ENCODE results near the gene TNC. TPM values are rescaled to one million over a fixed set of nuclear protein-coding genes. Genes with fewer than 3 reads are reported as not detected.

The TNC gene
- total and polyA plus RNA-seq, 2 donors (not counting 3 experiments of a cell fraction or from before 2014, with no cell fraction given), result 0.29 TPM; not detected in 1

DNA sequence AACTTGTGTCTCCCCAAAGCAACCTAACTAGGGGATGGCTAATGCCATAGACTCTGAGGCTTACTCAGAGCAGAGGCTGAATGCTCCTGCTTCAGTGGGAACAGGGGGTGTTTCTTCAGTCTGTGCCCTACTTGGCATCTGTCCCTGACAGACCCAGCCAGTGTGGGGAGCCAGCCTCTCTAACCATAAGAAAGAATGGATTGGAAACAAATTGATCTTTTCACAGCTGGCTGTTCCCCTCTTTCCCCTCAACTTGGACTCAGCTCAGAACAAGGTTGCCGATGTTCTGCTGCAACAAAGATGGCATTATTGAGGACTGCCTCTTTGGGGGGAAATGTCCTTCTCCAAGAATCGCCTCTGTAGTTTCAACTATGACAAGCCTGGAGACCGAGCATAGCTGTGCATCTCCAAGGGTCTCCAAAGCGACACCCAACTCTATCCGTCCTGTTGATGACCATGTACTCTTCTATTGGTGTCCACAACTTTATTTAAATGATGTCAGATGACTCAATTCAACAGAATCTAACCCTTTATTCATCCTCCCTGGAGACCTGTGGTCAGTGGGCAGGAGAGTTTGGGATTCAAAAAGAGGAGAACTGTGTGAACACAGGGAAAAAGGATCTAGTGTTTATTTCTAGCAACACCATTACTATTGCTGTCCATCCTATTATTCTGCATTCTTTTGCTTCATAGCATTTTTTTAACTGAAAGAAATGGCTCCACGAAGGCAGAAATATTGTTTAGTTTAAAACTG lies 24.7 kb upstream of the TNC start:
- intact Hi-C loops (cut with micrococcal nuclease), result no loop called here
- H3K9me1 ChIP-seq (replicated peaks; ENCODE audit: control insufficient read depth, extremely low read depth, insufficient read depth, low read length), result no peaks in the 10 kb centered on the region
- H3K4me3 ChIP-seq (replicated peaks in 1 of 3; ENCODE audit: insufficient read depth in 1 of 3, low read depth in 1 of 3, low read length in 3 of 3), result no peak overlapping the region
- no peaks in the 10 kb centered on the region for H3K27me3 ChIP-seq (ENCODE audit: control insufficient read depth in 2 of 2, insufficient read depth in 2 of 2, low read length in 2 of 2)
- H3K4me1 ChIP-seq (ENCODE audit: control insufficient read depth, extremely low read depth, insufficient read depth, low read length), result no peaks in the 10 kb centered on the region
- no peak overlapping the region for H3K9ac ChIP-seq (replicated peaks; ENCODE audit: extremely low read depth, insufficient read depth, low read length)
- no peaks in the 10 kb centered on the region for H3K36me3 ChIP-seq (ENCODE audit: control insufficient read depth in 2 of 2, extremely low read depth in 1 of 2, insufficient read depth in 2 of 2, low read length in 2 of 2)
- dilution Hi-C loops (cut with MboI; ENCODE audit: extremely low pct_ligation_motif_present, low sequenced_read_pairs), result no loop called here
- DNase-seq (ENCODE audit: low read depth, low spot score) (no peak), FAIRE-seq (no peak)
- no peaks in the 10 kb centered on the region for H4K20me1 ChIP-seq (replicated peaks; ENCODE audit: control insufficient read depth, extremely low read depth, insufficient read depth, low read length)
- H3K27ac ChIP-seq (ENCODE audit: insufficient read depth, low read depth, low read length), result no peak overlapping the region
- ChIA-PET POLR2A (no interaction called here), CTCF (no interaction called here)
- BruUV-seq (replicated peaks), result no TSS peak
- H2AFZ ChIP-seq (ENCODE audit: low read depth, low read length), result no peak overlapping the region
- no peaks in the 10 kb centered on the region for H3K9me3 ChIP-seq (replicated peaks; ENCODE audit: control insufficient read depth, insufficient read depth, low read length)
- TF ChIP-seq POLR2AphosphoS5 (IDR thresholded peaks at IDR 0.05; ENCODE audit: insufficient read depth, low read depth, low read length) (no peak), MYC (IDR thresholded peaks at IDR 0.05; ENCODE audit: low read depth, low read length) (no peak), POLR2A (IDR thresholded peaks at IDR 0.05; ENCODE audit: low read depth, low read length) (no peak), FOS (IDR thresholded peaks at IDR 0.05; ENCODE audit: borderline replicate concordance, insufficient read depth, low read length) (no peak)
- TF ChIP-seq, protein P1, sequence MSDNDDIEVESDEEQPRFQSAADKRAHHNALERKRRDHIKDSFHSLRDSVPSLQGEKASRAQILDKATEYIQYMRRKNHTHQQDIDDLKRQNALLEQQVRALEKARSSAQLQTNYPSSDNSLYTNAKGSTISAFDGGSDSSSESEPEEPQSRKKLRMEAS (IDR thresholded peaks at IDR 0.05; ENCODE audit: insufficient read depth, insufficient read length), result no peak
- H3K79me2 ChIP-seq (ENCODE audit: control insufficient read depth, insufficient read depth, low read length), result no peaks in the 10 kb centered on the region
- no peak overlapping the region for H3K4me2 ChIP-seq (ENCODE audit: insufficient read depth, low read length)

DNA sequence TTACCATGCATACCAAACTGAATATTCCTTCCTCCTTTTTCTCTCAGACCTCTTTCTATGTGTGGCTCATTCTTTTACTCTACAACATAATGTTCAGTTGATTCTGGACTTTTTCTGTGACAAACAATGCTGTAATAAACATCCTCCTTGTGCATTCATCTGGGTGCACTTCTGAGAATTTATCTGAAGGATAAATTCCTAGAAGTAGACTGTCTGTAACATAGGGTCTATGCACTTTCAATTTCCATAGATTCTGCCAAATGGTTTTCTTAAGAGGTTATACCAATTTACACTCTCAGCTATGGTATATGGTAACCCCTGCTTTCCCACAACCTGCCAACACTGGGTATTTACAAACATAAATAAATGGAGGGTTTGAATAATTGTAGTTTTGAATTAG lies 24.1 kb upstream of the TNC start:
- POLR2A ChIA-PET, result no interaction called here
- BruUV-seq (replicated peaks), result no TSS peak
- CTCF ChIA-PET, result no interaction called here

More for the DNA sequence above, 24.1 kb upstream of the TNC start:
- Histone ChIP-seq H3K9ac (replicated peaks; ENCODE audit: extremely low read depth, insufficient read depth, low read length) (no peak overlapping the region), H2AFZ (ENCODE audit: low read depth, low read length) (no peak overlapping the region), H3K27me3 (ENCODE audit: control insufficient read depth in 2 of 2, insufficient read depth in 2 of 2, low read length in 2 of 2) (no peaks in the 10 kb centered on the region), H3K36me3 (ENCODE audit: control insufficient read depth in 2 of 2, extremely low read depth in 1 of 2, insufficient read depth in 2 of 2, low read length in 2 of 2) (no peaks in the 10 kb centered on the region), H3K4me1 (ENCODE audit: control insufficient read depth, extremely low read depth, insufficient read depth, low read length) (no peaks in the 10 kb centered on the region), H3K9me1 (replicated peaks; ENCODE audit: control insufficient read depth, extremely low read depth, insufficient read depth, low read length) (no peaks in the 10 kb centered on the region), H3K27ac (ENCODE audit: insufficient read depth, low read depth, low read length) (no peak overlapping the region), H3K9me3 (replicated peaks; ENCODE audit: control insufficient read depth, insufficient read depth, low read length) (no peaks in the 10 kb centered on the region), H4K20me1 (replicated peaks; ENCODE audit: control insufficient read depth, extremely low read depth, insufficient read depth, low read length) (no peaks in the 10 kb centered on the region), H3K4me3 (replicated peaks in 1 of 3; ENCODE audit: insufficient read depth in 1 of 3, low read depth in 1 of 3, low read length in 3 of 3) (no peak overlapping the region), H3K4me2 (ENCODE audit: insufficient read depth, low read length) (no peak overlapping the region), H3K79me2 (ENCODE audit: control insufficient read depth, insufficient read depth, low read length) (no peaks in the 10 kb centered on the region)
- FAIRE-seq (no peak), DNase-seq (ENCODE audit: low read depth, low spot score) (no peak)
- intact Hi-C loops (cut with micrococcal nuclease) (no loop called here), dilution Hi-C loops (cut with MboI; ENCODE audit: extremely low pct_ligation_motif_present, low sequenced_read_pairs) (no loop called here)
- TF ChIP-seq, protein P1 (IDR thresholded peaks at IDR 0.05; ENCODE audit: insufficient read depth, insufficient read length), result no peak
- TF ChIP-seq GATA2 (IDR thresholded peaks at IDR 0.05; ENCODE audit: insufficient read depth, insufficient read length, low read depth, low read length), result no peak
- TF ChIP-seq POLR2A (IDR thresholded peaks at IDR 0.05; ENCODE audit: low read depth, low read length), result no peak
- TF ChIP-seq POLR2AphosphoS5 (IDR thresholded peaks at IDR 0.05; ENCODE audit: insufficient read depth, low read depth, low read length), result no peak
- TF ChIP-seq FOS (IDR thresholded peaks at IDR 0.05; ENCODE audit: borderline replicate concordance, insufficient read depth, low read length), result no peak
- TF ChIP-seq EZH2 (IDR thresholded peaks at IDR 0.05; ENCODE audit: borderline replicate concordance, low read depth, low read length, severe bottlenecking), result no peak
- TF ChIP-seq MYC (IDR thresholded peaks at IDR 0.05; ENCODE audit: low read depth, low read length), result no peak
- TF ChIP-seq JUN (IDR thresholded peaks at IDR 0.05; ENCODE audit: borderline replicate concordance, insufficient read depth, insufficient read length, low read depth), result no peak
- TF ChIP-seq, protein P2, sequence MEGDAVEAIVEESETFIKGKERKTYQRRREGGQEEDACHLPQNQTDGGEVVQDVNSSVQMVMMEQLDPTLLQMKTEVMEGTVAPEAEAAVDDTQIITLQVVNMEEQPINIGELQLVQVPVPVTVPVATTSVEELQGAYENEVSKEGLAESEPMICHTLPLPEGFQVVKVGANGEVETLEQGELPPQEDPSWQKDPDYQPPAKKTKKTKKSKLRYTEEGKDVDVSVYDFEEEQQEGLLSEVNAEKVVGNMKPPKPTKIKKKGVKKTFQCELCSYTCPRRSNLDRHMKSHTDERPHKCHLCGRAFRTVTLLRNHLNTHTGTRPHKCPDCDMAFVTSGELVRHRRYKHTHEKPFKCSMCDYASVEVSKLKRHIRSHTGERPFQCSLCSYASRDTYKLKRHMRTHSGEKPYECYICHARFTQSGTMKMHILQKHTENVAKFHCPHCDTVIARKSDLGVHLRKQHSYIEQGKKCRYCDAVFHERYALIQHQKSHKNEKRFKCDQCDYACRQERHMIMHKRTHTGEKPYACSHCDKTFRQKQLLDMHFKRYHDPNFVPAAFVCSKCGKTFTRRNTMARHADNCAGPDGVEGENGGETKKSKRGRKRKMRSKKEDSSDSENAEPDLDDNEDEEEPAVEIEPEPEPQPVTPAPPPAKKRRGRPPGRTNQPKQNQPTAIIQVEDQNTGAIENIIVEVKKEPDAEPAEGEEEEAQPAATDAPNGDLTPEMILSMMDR (IDR thresholded peaks at IDR 0.05; ENCODE audit: extremely low read depth in 1 of 2, insufficient read depth in 1 of 2, low read depth in 1 of 2, low read length in 2 of 2), result no peak

All from endothelial cell of umbilical vein (primary cell).